Measurements from ENCODE around the gene FGFBP3.

DNA sequence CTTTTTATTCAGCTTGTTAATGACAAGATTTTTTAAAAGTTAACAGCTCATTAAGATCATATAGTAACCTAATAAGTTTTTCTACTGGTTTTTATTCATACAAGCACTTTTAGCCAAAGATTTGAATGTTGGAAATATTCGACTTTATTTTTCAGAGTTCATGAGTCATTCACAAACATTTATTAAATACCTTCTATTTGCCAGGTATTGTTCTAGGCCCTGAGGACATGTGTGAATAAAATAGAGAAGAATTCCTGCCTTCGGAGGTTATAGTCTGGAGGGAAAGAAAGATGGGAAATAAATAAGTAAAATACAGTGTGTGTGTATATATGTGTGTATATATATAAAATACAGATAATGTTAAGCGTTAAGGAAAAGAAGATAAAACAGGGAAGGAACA, 45.8 kb upstream of the FGFBP3 start:
- TF ChIP-seq, protein P1, sequence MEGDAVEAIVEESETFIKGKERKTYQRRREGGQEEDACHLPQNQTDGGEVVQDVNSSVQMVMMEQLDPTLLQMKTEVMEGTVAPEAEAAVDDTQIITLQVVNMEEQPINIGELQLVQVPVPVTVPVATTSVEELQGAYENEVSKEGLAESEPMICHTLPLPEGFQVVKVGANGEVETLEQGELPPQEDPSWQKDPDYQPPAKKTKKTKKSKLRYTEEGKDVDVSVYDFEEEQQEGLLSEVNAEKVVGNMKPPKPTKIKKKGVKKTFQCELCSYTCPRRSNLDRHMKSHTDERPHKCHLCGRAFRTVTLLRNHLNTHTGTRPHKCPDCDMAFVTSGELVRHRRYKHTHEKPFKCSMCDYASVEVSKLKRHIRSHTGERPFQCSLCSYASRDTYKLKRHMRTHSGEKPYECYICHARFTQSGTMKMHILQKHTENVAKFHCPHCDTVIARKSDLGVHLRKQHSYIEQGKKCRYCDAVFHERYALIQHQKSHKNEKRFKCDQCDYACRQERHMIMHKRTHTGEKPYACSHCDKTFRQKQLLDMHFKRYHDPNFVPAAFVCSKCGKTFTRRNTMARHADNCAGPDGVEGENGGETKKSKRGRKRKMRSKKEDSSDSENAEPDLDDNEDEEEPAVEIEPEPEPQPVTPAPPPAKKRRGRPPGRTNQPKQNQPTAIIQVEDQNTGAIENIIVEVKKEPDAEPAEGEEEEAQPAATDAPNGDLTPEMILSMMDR (IDR thresholded peaks at IDR 0.05; ENCODE audit: low read length), result no peak
- no peak for TF ChIP-seq EZH2 (IDR thresholded peaks at IDR 0.05; ENCODE audit: borderline replicate concordance, low read length)

Measured in OCI-LY1 (cell line).